K562 (cell line): ENCODE measurements around the gene NRXN3. TPM values are rescaled to one million over a fixed set of nuclear protein-coding genes. Genes with fewer than 3 reads are reported as not detected.

ENCODE experiments used
- ATAC-seq: fragments of 200-7000 bp; cut with Tn5 transposase; 3 replicates; pipeline ENCODE4 v1.9.1; 2020; ENCODE audit warnings: moderate library complexity
- BruUV-seq: library from RNA; stranded (reverse); fragments of 400-500 nt; replicated peaks from 2 replicates; lab custom pipeline; 2021; lab: Mats Ljungman, UMichigan
- CTCF ChIA-PET: fragments of 300-600 bp; formaldehyde crosslinking; extraction: SDS; loops from one replicate; lab custom pipeline; 2021; ENCODE audit warnings: low intra/inter-chr PET ratio; lab: Yijun Ruan, JAX
- POLR2A ChIA-PET: fragments of 300-600, 350-650 bp; sonication (Branson Sonifier 250); formaldehyde crosslinking; extraction: SDS; loops from one replicate; lab custom pipeline; 2021; ENCODE audit warnings: antibody characterized with exemption, inconsistent platforms; lab: Yijun Ruan, JAX
- DNase-seq, 4 experiments: peaks; one replicate each; pipeline versions ENCODE4 v3.0.0 to v3.0.0-alpha.2; 2011 to 2018; ENCODE audit warnings: low spot score in 3 of 4, mixed read lengths in 3 of 4; ENCODE audit errors: extremely low read depth in 1 of 4
- FAIRE-seq: peaks from 2 replicates; lab custom pipeline; 2011; peaks lifted over from hg19 to GRCh38; lab: Jason Lieb, UNC
- H2AFZ ChIP-seq: 2 replicates; pipeline ENCODE4 v1.6.0; 2011; ENCODE audit warnings: low read depth, low read length, control low read depth, inconsistent platforms
- H3K27ac ChIP-seq: fragments of 200-600 bp; 3 replicates; pipeline ENCODE4 v1.8.0; 2011; ENCODE audit warnings: low read depth, mild to moderate bottlenecking, control low read depth, inconsistent platforms, low read length, moderate library complexity, mixed read lengths; ENCODE audit errors: extremely low read depth
- H3K27me3 ChIP-seq, 2 experiments: fragments of 300-600 bp in 1 of 2; 2 replicates in 1 of 2; 3 replicates in 1 of 2; pipeline versions ENCODE4 v1.6.0 to v1.8.0; 2011; ENCODE audit warnings: inconsistent platforms in 2 of 2, low read length in 2 of 2, mild to moderate bottlenecking in 1 of 2, mixed read lengths in 1 of 2, moderate library complexity in 1 of 2; ENCODE audit not compliant: control insufficient read depth in 2 of 2, insufficient read depth in 2 of 2
- H3K36me3 ChIP-seq: fragments of 300-600 bp; 3 replicates; pipeline ENCODE4 v1.8.0; 2011; ENCODE audit warnings: mild to moderate bottlenecking, low read length, inconsistent platforms; ENCODE audit not compliant: control insufficient read depth, insufficient read depth
- H3K4me1 ChIP-seq, 2 experiments: fragments of 200-600 bp in 1 of 2; replicated peaks in 1 of 2; 2 replicates in 1 of 2; 3 replicates in 1 of 2; pipeline versions ENCODE4 v1.5.1 to v1.8.0; 2011; ENCODE audit warnings: inconsistent platforms in 2 of 2, low read length in 2 of 2, mild to moderate bottlenecking in 1 of 2, mixed read lengths in 1 of 2, moderate library complexity in 1 of 2; ENCODE audit not compliant: control insufficient read depth in 2 of 2, insufficient read depth in 2 of 2
- H3K4me2 ChIP-seq: 2 replicates; pipeline ENCODE4 v1.6.1; 2011; ENCODE audit warnings: low read length, control low read depth, inconsistent platforms, mixed read lengths; ENCODE audit not compliant: insufficient read depth
- H3K4me3 ChIP-seq: fragments of 200-600 bp; sonication (generic), shearing (Covaris generic); 2 replicates; pipeline ENCODE4 v1.5.1; 2016; ENCODE audit warnings: control low read depth, inconsistent platforms
- H3K79me2 ChIP-seq: fragments of 200-600 bp; 3 replicates; pipeline ENCODE4 v1.8.0; 2011; ENCODE audit warnings: low read length, inconsistent platforms; ENCODE audit not compliant: control insufficient read depth, insufficient read depth
- H3K9ac ChIP-seq, 2 experiments: 2 replicates each; pipeline versions ENCODE4 v1.6.0 to v1.6.1; 2011; ENCODE audit warnings: low read depth in 2 of 2, low read length in 2 of 2, control low read depth in 1 of 2, inconsistent platforms in 1 of 2, mild to moderate bottlenecking in 1 of 2, mixed read lengths in 1 of 2; ENCODE audit not compliant: insufficient read depth in 1 of 2
- H3K9me1 ChIP-seq: one replicate; pipeline ENCODE4 v1.6.0; 2011; ENCODE audit warnings: inconsistent platforms, mild to moderate bottlenecking, low read length, moderate library complexity; ENCODE audit not compliant: control insufficient read depth, insufficient read depth
- H3K9me3 ChIP-seq: replicated peaks from 2 replicates; pipeline ENCODE4 v1.5.1; 2011; ENCODE audit warnings: low read depth, low read length, inconsistent platforms; ENCODE audit not compliant: control insufficient read depth, insufficient read depth
- H4K20me1 ChIP-seq: replicated peaks from 2 replicates; pipeline ENCODE4 v1.6.1; 2011; ENCODE audit warnings: low read length, inconsistent platforms, mixed read lengths; ENCODE audit not compliant: control insufficient read depth, insufficient read depth
- CC2D1A ChIP-seq: fragments of 450-650 bp; IDR thresholded peaks from 2 replicates; pipeline ENCODE4 v1.6.1; 2017; ENCODE audit warnings: mild to moderate bottlenecking
- ETS2 ChIP-seq: IDR thresholded peaks from 2 replicates; pipeline ENCODE4 v1.6.1; 2016; ENCODE audit warnings: borderline replicate concordance, missing genetic modification characterization, mild to moderate bottlenecking, moderate library complexity, missing compliant biosample characterization; ENCODE audit not compliant: poor library complexity, severe bottlenecking
- PHTF2 ChIP-seq: fragments of 250-450 bp; sonication (Bioruptor Pico); IDR thresholded peaks from 2 replicates; pipeline ENCODE4 v1.5.0; 2021; ENCODE audit warnings: mild to moderate bottlenecking
- POLR2A ChIP-seq: fragments of 450-650 bp; conservative IDR thresholded peaks from 2 replicates; pipeline ENCODE4 v1.6.1; 2016
- TCF15 ChIP-seq: fragments of 250-450 bp; sonication (Bioruptor Pico); IDR thresholded peaks from 2 replicates; pipeline ENCODE4 v1.8.0; 2022; ENCODE audit warnings: moderate library complexity, mild to moderate bottlenecking, inconsistent platforms
- TRIM28 ChIP-seq: fragments of 450-650 bp; IDR thresholded peaks from 2 replicates; pipeline ENCODE4 v1.6.1; 2017
- ZEB2 ChIP-seq: fragments of 450-650 bp; IDR thresholded peaks from 2 replicates; pipeline ENCODE4 v1.6.1; 2016
- WGBS: fragments of 100-300 bp; shearing (Covaris generic); methylation state at CpG from one replicate; pipeline ENCODE4 v1.1.6; 2016; ENCODE audit warnings: low coverage, mixed read lengths; ENCODE audit not compliant: insufficient coverage; ENCODE audit errors: missing lambda C conversion rate; 5-methylcytosine and 5-hydroxymethylcytosine counted together
- in situ Hi-C: fragments of 300-500 bp; cut with MboI; formaldehyde crosslinking; loops from 4 replicates; pipeline ENCODE4 v1.15.0; 2018; ENCODE audit warnings: inconsistent platforms, mixed read lengths
- intact Hi-C: fragments of 100-400 bp; cut with micrococcal nuclease; formaldehyde crosslinking; loops from 2 replicates; pipeline ENCODE4 v1.14.2; 2022
- polyA plus RNA-seq, 8 experiments: library from polyadenylated mRNA; depleted of rRNA in 4 of 8; stranded (reverse) in 5 of 8; unstranded in 3 of 8; fragments of >200 nt; fragmentation: Nextera tagmentation in 2 of 8; fragmentation: Illumina TruSeq in 1 of 8; extraction: Ambion mirVana in 2 of 8; extraction: Trizol in 1 of 8; gene quantifications; 2 replicates each; pipeline versions ENCODE4 v1.2.1 to v1.2.3, GENCODE V29; 2011 to 2014; ENCODE audit warnings: inconsistent platforms in 1 of 8, missing spikeins in 1 of 8
- total RNA-seq, 7 experiments: library from RNA; depleted of rRNA in 6 of 7; stranded (reverse); fragments of >200 nt in 6 of 7; fragmentation: Illumina TruSeq in 2 of 7; extraction: Trizol in 2 of 7; gene quantifications; 2 replicates each; pipeline versions ENCODE4 v1.2.1 to v1.2.3, GENCODE V29; 2011 to 2021; ENCODE audit warnings: low replicate concordance in 1 of 7
- TF ChIP-seq, protein P1 (sequence below): fragments of 450-650 bp; IDR thresholded peaks from 2 replicates; pipeline ENCODE4 v1.6.1; 2016; ENCODE audit warnings: low read depth, mild to moderate bottlenecking, moderate library complexity

NRXN3 gene
- total and polyA plus RNA-seq, 9 of the 15 experiments (the other 6 are each of a cell fraction or from before 2014, with no cell fraction given): 0.09 TPM; not detected in 8

DNA sequence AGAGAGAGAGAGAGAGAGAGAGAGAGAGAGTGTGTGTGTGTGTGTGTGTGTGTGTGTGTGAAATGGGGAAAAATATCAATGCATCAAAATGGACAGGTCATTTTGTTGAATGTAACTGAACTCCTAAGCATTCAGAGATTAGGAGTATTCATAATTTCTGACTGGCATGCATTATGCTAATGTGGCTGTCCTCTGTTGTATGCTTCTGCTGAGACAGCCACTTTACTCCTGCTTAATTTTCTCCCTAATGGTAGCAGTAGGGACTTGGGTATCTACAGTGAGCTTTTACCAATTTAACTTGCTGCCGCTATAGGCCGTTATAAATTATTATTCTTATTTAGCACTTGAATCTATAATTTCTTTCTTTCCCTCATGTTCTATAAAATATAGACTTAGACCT lies 924.8 kb downstream of the NRXN3 start:
- intact Hi-C loops (no loop called here), in situ Hi-C loops (no loop called here)
- BruUV-seq: no TSS peak
- no peaks in the 10 kb centered on the region for H4K20me1 ChIP-seq
- no peak overlapping the region for H3K27ac ChIP-seq
- H3K27me3 ChIP-seq: no peaks in the 10 kb centered on the region
- TF ChIP-seq TRIM28: no peak
- TF ChIP-seq, protein P1, sequence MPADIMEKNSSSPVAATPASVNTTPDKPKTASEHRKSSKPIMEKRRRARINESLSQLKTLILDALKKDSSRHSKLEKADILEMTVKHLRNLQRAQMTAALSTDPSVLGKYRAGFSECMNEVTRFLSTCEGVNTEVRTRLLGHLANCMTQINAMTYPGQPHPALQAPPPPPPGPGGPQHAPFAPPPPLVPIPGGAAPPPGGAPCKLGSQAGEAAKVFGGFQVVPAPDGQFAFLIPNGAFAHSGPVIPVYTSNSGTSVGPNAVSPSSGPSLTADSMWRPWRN: no peak
- no peak for TF ChIP-seq ZEB2
- TF ChIP-seq ETS2: no peak
- no peak for TF ChIP-seq PHTF2
- TF ChIP-seq CC2D1A: no peak
- no peak for TF ChIP-seq TCF15 (CRISPR knock-in tag)
- no peak for TF ChIP-seq POLR2A
- ATAC-seq: no peak
- H3K79me2 ChIP-seq: no peaks in the 10 kb centered on the region
- no peaks in the 10 kb centered on the region for H3K4me1 ChIP-seq
- no peak for FAIRE-seq
- no peaks in the 10 kb centered on the region; the same call in 1 of the 2 replicates for H3K9me3 ChIP-seq
- no peak overlapping the region for H3K4me2 ChIP-seq
- POLR2A ChIA-PET: no interaction called here
- no peak overlapping the region for H3K9ac ChIP-seq
- H2AFZ ChIP-seq: no peak overlapping the region
- 6% methylated on average over 2 of the region's 2 CpGs for WGBS
- CTCF ChIA-PET: no interaction called here
- DNase-seq: no peak
- H3K9me1 ChIP-seq: no peaks in the 10 kb centered on the region
- no peaks in the 10 kb centered on the region for H3K36me3 ChIP-seq
- no peak overlapping the region for H3K4me3 ChIP-seq
